Trophoblast cell (in vitro differentiated cells and primary cell): ENCODE data around the gene OPCML.

Experiments
- DNase-seq, 2 donors: peaks; one replicate each; pipeline ENCODE4 v3.0.0-alpha.2; 2016
- H2AFZ ChIP-seq: 2 replicates; pipeline ENCODE4 v1.6.1; 2013; ENCODE audit warnings: low read length, moderate library complexity, mild to moderate bottlenecking; ENCODE audit not compliant: insufficient read depth, poor library complexity
- H2AK5ac ChIP-seq: 2 replicates; pipeline ENCODE4 v1.6.1; 2013; ENCODE audit warnings: mild to moderate bottlenecking, low read length
- H2BK120ac ChIP-seq: 2 replicates; pipeline ENCODE4 v1.6.1; 2013; ENCODE audit warnings: low read length, mild to moderate bottlenecking, moderate library complexity; ENCODE audit not compliant: insufficient read depth, poor library complexity
- H2BK12ac ChIP-seq: 2 replicates; pipeline ENCODE4 v1.6.1; 2013; ENCODE audit warnings: mild to moderate bottlenecking, low read length, moderate library complexity
- H2BK5ac ChIP-seq: 2 replicates; pipeline ENCODE4 v1.6.1; 2013; ENCODE audit warnings: low read length, low read depth, moderate library complexity, mild to moderate bottlenecking; ENCODE audit not compliant: poor library complexity
- H3K14ac ChIP-seq: 2 replicates; pipeline ENCODE4 v1.6.1; 2013; ENCODE audit warnings: mild to moderate bottlenecking, low read length
- H3K18ac ChIP-seq: 2 replicates; pipeline ENCODE4 v1.6.1; 2013; ENCODE audit warnings: mild to moderate bottlenecking, low read length
- H3K23ac ChIP-seq: 2 replicates; pipeline ENCODE4 v1.6.1; 2013; ENCODE audit warnings: low read length
- H3K27ac ChIP-seq: 2 replicates; pipeline ENCODE4 v1.5.1; 2013; ENCODE audit warnings: low read depth, mild to moderate bottlenecking, inconsistent platforms, low read length, moderate library complexity
- H3K27me3 ChIP-seq: 2 replicates; pipeline ENCODE4 v1.6.1; 2013; ENCODE audit warnings: inconsistent platforms, mild to moderate bottlenecking, low read length, moderate library complexity; ENCODE audit not compliant: insufficient read depth
- H3K36me3 ChIP-seq, 2 experiments: 1 replicate in 1 of 2; 2 replicates in 1 of 2; pipeline ENCODE4 v1.6.1; 2013; ENCODE audit warnings: low read length in 2 of 2, mild to moderate bottlenecking in 2 of 2, moderate library complexity in 1 of 2; ENCODE audit not compliant: insufficient read depth in 2 of 2, control insufficient read depth in 1 of 2
- H3K4ac ChIP-seq: 2 replicates; pipeline ENCODE4 v1.6.1; 2013; ENCODE audit warnings: low read depth, mild to moderate bottlenecking, low read length, moderate library complexity
- H3K4me1 ChIP-seq, 2 experiments: 1 replicate in 1 of 2; 2 replicates in 1 of 2; pipeline ENCODE4 v1.6.1; 2013; ENCODE audit warnings: low read length in 2 of 2, mild to moderate bottlenecking in 2 of 2, moderate library complexity in 1 of 2; ENCODE audit not compliant: insufficient read depth in 2 of 2, control insufficient read depth in 1 of 2
- H3K4me2 ChIP-seq: 2 replicates; pipeline ENCODE4 v1.6.1; 2013; ENCODE audit warnings: inconsistent platforms, mild to moderate bottlenecking, low read length, moderate library complexity
- H3K4me3 ChIP-seq: 2 replicates; pipeline ENCODE4 v1.5.1; 2013; ENCODE audit warnings: mild to moderate bottlenecking, low read depth, low read length, inconsistent platforms
- H3K79me1 ChIP-seq: one replicate; pipeline ENCODE4 v1.6.1; 2013; ENCODE audit warnings: low read length
- H3K79me2 ChIP-seq: 2 replicates; pipeline ENCODE4 v1.6.1; 2013; ENCODE audit warnings: low read length, mild to moderate bottlenecking; ENCODE audit not compliant: control insufficient read depth, insufficient read depth, poor library complexity
- H3K9ac ChIP-seq: 2 replicates; pipeline ENCODE4 v1.6.1; 2013; ENCODE audit warnings: mild to moderate bottlenecking, low read length
- H3K9me3 ChIP-seq: 2 replicates; pipeline ENCODE4 v1.6.1; 2013; ENCODE audit warnings: low read depth, mild to moderate bottlenecking, control low read depth, inconsistent platforms, low read length; ENCODE audit not compliant: insufficient read depth
- H4K12ac ChIP-seq: 2 replicates; pipeline ENCODE4 v1.6.1; 2013; ENCODE audit warnings: low read depth, mild to moderate bottlenecking, low read length, moderate library complexity
- H4K8ac ChIP-seq: 2 replicates; pipeline ENCODE4 v1.6.1; 2013; ENCODE audit warnings: low read depth, mild to moderate bottlenecking, low read length, moderate library complexity
- H4K91ac ChIP-seq: one replicate; pipeline ENCODE4 v1.6.1; 2013; ENCODE audit warnings: low read depth, mild to moderate bottlenecking, low read length, moderate library complexity
- WGBS: extraction: QIAGEN DNeasy Blood & Tissue Kit; methylation state at CpG from one replicate; pipeline ENCODE4 v1.1.7; 2013; ENCODE audit warnings: missing lambda C conversion rate; ENCODE audit not compliant: insufficient read length, insufficient coverage; ENCODE audit errors: extremely low coverage; 5-methylcytosine and 5-hydroxymethylcytosine counted together

OPCML gene

GRCh38 chr11:132790971-132791370, 741.3 kb downstream of the OPCML start:
- Histone ChIP-seq H3K18ac (no peak overlapping the region), H3K79me2 (no peaks in the 10 kb centered on the region), H3K27ac (no peak overlapping the region), H3K4me2 (no peak overlapping the region), H3K14ac (no peak overlapping the region), H2BK120ac (no peak overlapping the region), H3K4ac (no peak overlapping the region), H4K8ac (no peak overlapping the region), H3K9ac (no peak overlapping the region), H3K4me3 (no peak overlapping the region), H3K36me3 (no peaks in the 10 kb centered on the region), H3K9me3 (no peaks in the 10 kb centered on the region), H2BK5ac (no peak overlapping the region), H2AFZ (no peak overlapping the region), H4K91ac (no peak overlapping the region), H3K23ac (no peak overlapping the region), H2AK5ac (no peak overlapping the region), H4K12ac (no peak overlapping the region), H3K27me3 (no peaks in the 10 kb centered on the region), H3K4me1 (no peaks in the 10 kb centered on the region), H3K79me1 (no peaks in the 10 kb centered on the region), H2BK12ac (no peak overlapping the region)
- no peak for DNase-seq
- no CpG with 5 or more reads among the region's 7 CpGs for WGBS

- Histone ChIP-seq H3K79me2 (no peaks in the 10 kb centered on the region), H3K79me1 (no peaks in the 10 kb centered on the region), H3K4ac (no peak overlapping the region), H3K9me3 (no peaks in the 10 kb centered on the region), H3K9ac (no peak overlapping the region), H2BK120ac (no peak overlapping the region), H2BK12ac (no peak overlapping the region), H3K4me3 (no peak overlapping the region), H2AFZ (no peak overlapping the region), H3K18ac (no peak overlapping the region), H3K4me1 (no peaks in the 10 kb centered on the region), H3K36me3 (no peaks in the 10 kb centered on the region), H3K14ac (no peak overlapping the region), H4K8ac (no peak overlapping the region), H3K27ac (no peak overlapping the region), H2AK5ac (no peak overlapping the region), H4K91ac (no peak overlapping the region), H3K4me2 (no peak overlapping the region), H3K23ac (no peak overlapping the region), H3K27me3 (no peaks in the 10 kb centered on the region), H4K12ac (no peak overlapping the region), H2BK5ac (no peak overlapping the region)
- DNase-seq, result no peak
- WGBS, result no CpG with 5 or more reads among the region's 5 CpGs
Observed at GRCh38 chr11:132790466-132790865, 741.8 kb downstream of the OPCML start.

GRCh38 chr11:132788816-132789325, 743.4 kb downstream of the OPCML start:
- Histone ChIP-seq H2BK5ac (no peak overlapping the region), H3K23ac (no peak overlapping the region), H3K4me3 (no peak overlapping the region), H3K18ac (no peak overlapping the region), H2AFZ (no peak overlapping the region), H3K9ac (no peak overlapping the region), H3K36me3 (no peaks in the 10 kb centered on the region), H3K4ac (no peak overlapping the region), H2BK120ac (no peak overlapping the region), H3K27me3 (no peaks in the 10 kb centered on the region), H3K27ac (no peak overlapping the region), H4K12ac (no peak overlapping the region), H3K4me2 (no peak overlapping the region), H3K9me3 (no peaks in the 10 kb centered on the region), H3K79me2 (no peaks in the 10 kb centered on the region), H2BK12ac (no peak overlapping the region), H4K91ac (no peak overlapping the region), H3K79me1 (no peaks in the 10 kb centered on the region), H3K14ac (no peak overlapping the region), H2AK5ac (no peak overlapping the region), H3K4me1 (no peaks in the 10 kb centered on the region), H4K8ac (no peak overlapping the region)
- WGBS, result no CpG with 5 or more reads among the region's 6 CpGs
- DNase-seq, result no peak

GRCh38 chr11:132785878-132786277, 746.4 kb downstream of the OPCML start:
- H3K79me1 ChIP-seq, result no peaks in the 10 kb centered on the region
- H3K36me3 ChIP-seq, result no peaks in the 10 kb centered on the region
- no peak overlapping the region for H2BK120ac ChIP-seq
- no peaks in the 10 kb centered on the region for H3K9me3 ChIP-seq
- no peak overlapping the region for H2BK12ac ChIP-seq
- no peak overlapping the region for H3K9ac ChIP-seq
- DNase-seq, result no peak
- H2BK5ac ChIP-seq, result no peak overlapping the region
- H4K91ac ChIP-seq, result no peak overlapping the region
- H3K4me3 ChIP-seq, result no peak overlapping the region
- no peak overlapping the region for H4K8ac ChIP-seq
- no peak overlapping the region for H3K4me2 ChIP-seq
- no peak overlapping the region for H2AK5ac ChIP-seq
- H2AFZ ChIP-seq, result no peak overlapping the region
- no peak overlapping the region for H3K18ac ChIP-seq
- H3K4me1 ChIP-seq, result no peaks in the 10 kb centered on the region
- H3K79me2 ChIP-seq, result no peaks in the 10 kb centered on the region
- no peak overlapping the region for H3K27ac ChIP-seq
- no CpG with 5 or more reads among the region's 4 CpGs for WGBS
- H3K14ac ChIP-seq, result no peak overlapping the region
- no peak overlapping the region for H3K23ac ChIP-seq
- H3K4ac ChIP-seq, result no peak overlapping the region
- H3K27me3 ChIP-seq, result no peaks in the 10 kb centered on the region
- H4K12ac ChIP-seq, result no peak overlapping the region
